ENCODE measurements around the gene EBI3.
"Not testable (repeated sequence)": the region's sequence is repeated elsewhere in the genome, so short reads cannot be mapped to it uniquely, and the experiment has no call there.

Gene EBI3

DNA sequence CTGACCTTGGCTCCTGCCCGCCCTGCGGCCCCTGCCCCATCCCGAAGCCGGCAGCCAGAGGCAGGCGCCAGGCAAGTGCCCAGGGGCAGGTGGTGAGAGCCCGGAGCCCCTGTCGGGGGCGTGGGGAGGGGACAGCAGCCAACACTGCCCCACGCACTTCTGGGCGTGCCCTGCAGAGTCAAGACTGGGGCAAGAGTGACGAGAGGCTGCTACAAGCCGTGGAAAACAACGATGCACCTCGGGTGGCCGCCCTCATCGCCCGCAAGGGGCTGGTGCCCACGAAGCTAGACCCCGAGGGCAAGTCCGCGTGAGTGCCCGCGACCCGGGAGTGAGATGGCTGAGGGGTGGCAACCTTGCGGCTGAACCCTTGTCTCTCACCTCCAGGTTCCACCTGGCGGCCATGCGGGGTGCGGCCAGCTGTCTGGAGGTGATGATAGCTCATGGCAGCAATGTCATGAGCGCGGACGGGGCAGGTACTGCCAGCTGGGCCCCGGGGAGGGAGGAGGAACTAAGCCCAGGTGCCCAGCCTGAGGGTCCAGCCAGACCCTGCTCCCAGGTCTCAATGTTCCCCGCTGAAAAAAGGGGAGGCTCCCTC is 29.5 kb upstream of the EBI3 start:
- in situ Hi-C loops (cut with MboI; ENCODE audit: low sequenced_read_pairs), result loop anchor here (25.0 kb wide), 1 partner anchor 337 kb away; the partner anchor contains the start of gene ZFR2

- in situ Hi-C loops (cut with MboI; ENCODE audit: low sequenced_read_pairs), result loop anchor here (25.0 kb wide), 1 partner anchor 339 kb away; the partner anchor contains the start of gene ZFR2
Observed at GRCh38 chr19:4200940-4201542, 28.3 kb upstream of the EBI3 start.

DNA sequence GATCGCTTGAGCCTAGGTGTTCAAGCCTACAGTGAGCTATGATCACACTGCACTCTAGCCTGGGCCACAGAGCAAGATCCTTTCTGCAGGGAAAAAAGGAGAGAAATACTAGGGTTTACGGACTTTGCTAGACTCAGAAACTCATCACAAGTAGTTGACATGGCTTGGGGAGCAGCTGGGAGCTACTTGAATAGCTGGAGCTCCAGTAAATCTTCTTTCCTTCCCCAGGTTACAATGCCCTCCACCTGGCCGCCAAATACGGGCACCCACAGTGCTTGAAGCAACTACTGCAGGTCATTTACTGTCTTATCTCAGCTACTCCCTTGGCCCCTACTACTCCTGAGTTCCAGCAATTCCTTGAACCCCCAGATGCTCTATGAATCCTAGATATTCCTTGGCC is 27.5 kb upstream of the EBI3 start:
- in situ Hi-C loops (cut with MboI; ENCODE audit: low sequenced_read_pairs), result loop anchor here (25.0 kb wide), 1 partner anchor 339 kb away; the partner anchor contains the start of gene ZFR2

DNA sequence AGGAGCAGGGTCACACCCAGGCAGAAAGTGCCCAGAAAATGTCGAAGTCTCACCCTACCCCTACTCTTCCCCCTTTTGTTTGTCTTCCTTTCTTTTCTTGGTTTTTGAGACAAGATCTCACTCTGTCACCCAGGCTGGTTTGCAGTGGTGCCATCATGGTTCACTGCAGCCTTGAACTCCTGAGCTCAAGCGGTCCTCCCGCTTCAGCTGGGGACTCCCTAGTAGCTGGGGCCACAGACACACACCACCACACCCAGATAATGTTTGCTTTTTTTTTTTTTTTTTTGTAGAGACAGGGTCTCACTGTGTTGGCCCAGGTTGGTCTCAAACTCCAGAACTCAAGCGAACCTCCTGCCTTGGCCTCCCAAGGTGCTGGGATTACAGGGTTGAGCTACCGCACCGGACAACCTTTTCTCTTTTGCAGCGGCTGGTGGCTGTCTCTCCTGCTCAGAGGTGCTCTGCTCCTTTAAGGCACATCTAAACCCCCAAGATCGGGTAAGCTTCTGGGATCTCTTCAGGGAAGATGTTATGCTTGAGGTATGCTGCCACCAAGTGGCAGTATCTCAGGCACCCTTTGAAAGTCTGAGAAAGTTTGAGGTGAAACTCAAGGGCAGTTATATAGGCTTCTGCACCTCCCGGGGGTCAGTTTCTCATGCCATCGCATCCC is 22.4 kb upstream of the EBI3 start:
- in situ Hi-C loops (cut with MboI; ENCODE audit: low sequenced_read_pairs), result loop anchor here (25.0 kb wide), 1 partner anchor 345 kb away; the partner anchor contains the start of gene ZFR2

- in situ Hi-C loops (cut with MboI; ENCODE audit: low sequenced_read_pairs), result loop anchor here (25.0 kb wide), 1 partner anchor 346 kb away; the partner anchor contains the start of gene ZFR2
Observed at GRCh38 chr19:4208385-4209094, 20.8 kb upstream of the EBI3 start.

- in situ Hi-C loops (cut with MboI; ENCODE audit: low sequenced_read_pairs), result loop anchor here (25.0 kb wide), 1 partner anchor 348 kb away; the partner anchor contains the start of gene ZFR2
Observed at GRCh38 chr19:4210166-4210731, 19.1 kb upstream of the EBI3 start.

DNA sequence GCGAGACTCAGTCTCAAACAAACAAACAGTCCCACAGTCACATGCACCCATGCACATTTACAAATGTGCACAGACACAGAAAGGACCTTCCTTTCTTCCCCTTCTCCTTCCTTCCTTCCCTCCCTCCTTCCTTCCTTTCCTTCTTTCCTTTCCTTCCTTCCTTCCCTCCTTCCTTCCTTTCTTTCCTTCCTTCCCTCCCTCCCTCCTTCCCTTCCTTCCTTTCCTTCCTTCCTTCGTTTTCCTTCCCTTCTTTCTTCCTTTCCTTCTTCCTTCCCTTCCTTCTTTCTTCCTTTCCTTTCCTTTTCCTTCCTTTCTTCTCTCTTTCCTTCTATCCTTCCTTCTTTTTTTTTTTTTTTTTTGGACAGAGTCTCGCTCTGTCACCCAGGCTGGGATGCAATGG is 16.2 kb upstream of the EBI3 start:
- in situ Hi-C loops (cut with MboI; ENCODE audit: low sequenced_read_pairs), result loop anchor here (25.0 kb wide), 1 partner anchor 351 kb away; the partner anchor contains the start of gene ZFR2

DNA sequence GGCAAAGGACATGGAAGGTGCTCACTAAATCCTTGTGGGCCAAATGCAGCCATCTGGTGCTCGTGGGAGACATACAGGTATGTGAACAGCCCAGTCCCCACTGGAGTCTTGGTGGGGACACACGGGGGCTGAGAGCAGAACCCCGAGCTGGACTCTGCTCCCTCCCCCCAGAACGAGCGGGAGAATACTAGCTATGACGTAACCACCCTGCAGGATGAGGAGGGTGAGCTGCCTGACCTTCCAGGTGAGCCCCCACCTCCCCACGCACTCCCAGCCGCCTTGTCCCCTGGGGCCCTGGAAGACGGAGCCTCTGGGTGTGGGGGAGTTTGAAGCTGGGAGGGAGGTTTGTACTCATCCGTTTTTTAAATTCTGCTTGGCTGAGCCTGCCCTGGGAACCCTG is 13.5 kb upstream of the EBI3 start:
- in situ Hi-C loops (cut with MboI; ENCODE audit: low sequenced_read_pairs), result loop anchor here (25.0 kb wide), 1 partner anchor 354 kb away; the partner anchor contains the start of gene ZFR2

GRCh38 chr19:4216846-4217245 is 12.5 kb upstream of the EBI3 start:
- in situ Hi-C loops (cut with MboI; ENCODE audit: low sequenced_read_pairs), result loop anchor here (25.0 kb wide), 1 partner anchor 355 kb away; the partner anchor contains the start of gene ZFR2

GRCh38 chr19:4217429-4218264 is 11.7 kb upstream of the EBI3 start:
- in situ Hi-C loops (cut with MboI; ENCODE audit: low sequenced_read_pairs), result loop anchor here (25.0 kb wide), 1 partner anchor 355 kb away; the partner anchor contains the start of gene ZFR2

DNA sequence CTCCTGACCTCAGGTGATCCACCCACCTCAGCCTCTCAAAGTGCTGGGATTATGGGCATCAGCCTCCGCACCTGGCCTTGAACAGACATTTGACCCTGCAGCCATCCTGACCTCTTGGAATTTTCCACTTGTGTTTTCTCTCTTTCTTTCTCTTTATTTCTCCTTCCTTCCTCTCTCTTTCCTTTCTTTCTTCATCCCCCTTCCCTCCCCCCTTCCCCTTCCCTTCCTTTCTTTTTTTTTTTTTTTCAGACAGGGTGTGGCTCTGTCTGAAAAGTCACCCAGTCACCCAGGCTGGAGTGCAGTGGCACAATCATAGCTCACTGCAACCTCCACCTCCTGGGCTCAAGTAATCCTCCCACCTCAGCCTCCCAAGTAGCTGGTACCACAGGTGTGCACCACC is 10.8 kb upstream of the EBI3 start:
- in situ Hi-C loops (cut with MboI; ENCODE audit: low sequenced_read_pairs), result loop anchor here (25.0 kb wide), 1 partner anchor 356 kb away; the partner anchor contains the start of gene ZFR2

- in situ Hi-C loops (cut with MboI; ENCODE audit: low sequenced_read_pairs), result loop anchor here (25.0 kb wide), 1 partner anchor 358 kb away; the partner anchor contains the start of gene ZFR2
Observed at GRCh38 chr19:4220188-4220587, 9.1 kb upstream of the EBI3 start.

- in situ Hi-C loops (cut with MboI; ENCODE audit: low sequenced_read_pairs), result loop anchor here (25.0 kb wide), 1 partner anchor 362 kb away; the partner anchor contains the start of gene ZFR2
Observed at GRCh38 chr19:4224470-4224869, 4.9 kb upstream of the EBI3 start.

DNA sequence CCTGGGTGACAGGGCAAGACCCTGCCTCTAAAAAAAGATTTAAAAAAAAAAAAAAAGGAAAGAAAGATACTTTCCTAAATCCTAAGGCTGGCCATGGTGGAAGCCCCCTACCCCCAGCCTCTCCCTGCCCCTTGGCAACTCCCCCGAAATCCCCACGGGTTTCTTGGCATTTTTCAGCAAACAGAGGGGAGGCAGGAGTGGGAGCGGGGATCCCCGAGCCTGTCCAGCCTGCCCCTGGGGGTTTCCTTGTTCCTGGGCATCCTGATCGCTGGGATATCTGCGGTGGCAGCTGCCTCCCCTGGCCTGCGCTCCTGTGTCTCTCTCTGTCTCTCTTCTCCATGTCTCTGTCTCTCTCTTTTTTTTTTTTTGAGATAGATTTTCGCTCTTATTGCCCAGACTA is 3.4 kb upstream of the EBI3 start:
- in situ Hi-C loops (cut with MboI; ENCODE audit: low sequenced_read_pairs), result no loop called here

DNA sequence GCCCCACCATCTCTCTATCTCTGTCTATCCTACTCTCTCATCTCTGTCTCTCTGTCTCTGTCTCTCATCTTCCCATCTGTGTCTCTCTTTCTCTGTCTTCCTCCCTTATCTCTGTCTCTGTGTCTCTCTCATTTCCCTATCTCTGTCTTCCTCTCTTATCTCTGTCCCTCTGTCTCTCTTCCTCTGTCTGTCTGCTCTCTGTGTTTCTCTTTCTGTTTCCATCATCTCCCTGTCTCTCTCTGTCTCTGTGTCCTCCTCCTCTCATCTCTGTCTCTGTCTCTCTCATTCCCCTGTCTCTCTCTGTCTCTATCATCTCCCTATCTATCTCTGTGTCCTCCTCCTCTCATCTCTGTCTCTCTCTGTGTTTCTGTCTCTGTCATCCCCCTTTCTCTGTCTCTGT is 1.6 kb upstream of the EBI3 start:
- in situ Hi-C loops (cut with MboI; ENCODE audit: low sequenced_read_pairs), result no loop called here

- in situ Hi-C loops (cut with MboI; ENCODE audit: low sequenced_read_pairs), result no loop called here
Observed at GRCh38 chr19:4228765-4229178, 551 bp upstream of the EBI3 start.

- in situ Hi-C loops (cut with MboI; ENCODE audit: low sequenced_read_pairs), result not testable (repeated sequence)
Observed at GRCh38 chr19:4230237-4230636, 914 bp downstream of the EBI3 start.

- in situ Hi-C loops (cut with MboI; ENCODE audit: low sequenced_read_pairs), result not testable (repeated sequence)
Observed at GRCh38 chr19:4231521-4231920, 2.2 kb downstream of the EBI3 start.

DNA sequence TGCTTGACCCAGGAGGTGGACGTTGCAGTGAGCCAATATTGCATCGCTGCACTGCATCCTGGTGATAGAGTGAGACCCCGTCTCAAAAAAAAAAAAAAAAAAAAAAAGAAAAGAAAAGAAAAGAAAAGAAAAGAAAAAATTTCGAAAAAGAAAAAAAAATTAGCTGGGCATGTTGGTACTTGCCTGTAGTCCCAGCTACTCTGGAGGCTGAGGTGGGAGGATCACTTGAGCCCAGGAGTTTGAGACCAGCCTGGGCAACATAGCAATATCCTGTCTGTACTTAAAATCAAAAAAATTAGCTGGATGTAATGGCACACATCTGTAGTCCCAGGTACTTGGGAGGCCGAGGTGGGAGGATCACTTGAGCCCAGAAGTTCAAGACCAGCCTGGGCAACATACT is 2.8 kb downstream of the EBI3 start:
- in situ Hi-C loops (cut with MboI; ENCODE audit: low sequenced_read_pairs), result not testable (repeated sequence)

All from HL-60/S4 treated with phorbol 12-myristate 13-acetate at 8.2 ng/mL for 4 days and 3 days (cell line).